HG02571 (cell line): ENCODE measurements around the gene CALR.
"Not testable (repeated sequence)": the region's sequence is repeated elsewhere in the genome, so short reads cannot be mapped to it uniquely, and the experiment has no call there.

ENCODE experiments used
- ATAC-seq: cut with Tn5 transposase; IDR thresholded peaks from one replicate; pipeline ENCODE4 v1.9.1; 2021; ENCODE audit warnings: mild to moderate bottlenecking, moderate library complexity; ENCODE audit not compliant: unreplicated experiment

The CALR gene

DNA sequence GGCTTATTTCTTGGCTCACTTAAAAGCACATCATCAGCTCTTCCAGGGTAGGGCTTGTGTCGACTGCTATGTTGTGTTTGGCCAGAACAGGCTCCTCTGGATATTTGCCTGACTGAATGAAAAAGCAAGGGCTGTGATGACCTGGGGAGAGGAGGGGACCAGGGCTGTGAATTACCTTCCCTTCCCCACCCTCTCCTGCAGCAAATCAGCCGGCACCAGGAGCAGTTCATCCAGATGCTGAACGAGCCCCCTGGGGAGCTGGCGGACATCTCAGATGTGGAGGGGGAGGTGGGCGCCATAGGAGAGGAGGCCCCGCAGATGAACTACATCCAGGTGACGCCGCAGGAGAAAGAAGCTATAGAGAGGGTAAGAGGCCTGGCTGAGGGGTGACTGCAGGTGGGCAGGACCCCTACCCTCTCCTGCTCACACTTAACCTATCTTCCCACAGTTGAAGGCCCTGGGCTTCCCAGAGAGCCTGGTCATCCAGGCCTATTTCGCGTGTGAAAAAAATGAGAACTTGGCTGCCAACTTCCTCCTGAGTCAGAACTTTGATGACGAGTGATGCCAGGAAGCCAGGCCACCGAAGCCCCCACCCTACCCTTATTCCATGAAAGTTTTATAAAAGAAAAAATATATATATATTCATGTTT lies 14.2 kb downstream of the CALR start:
- no peak for ATAC-seq

DNA sequence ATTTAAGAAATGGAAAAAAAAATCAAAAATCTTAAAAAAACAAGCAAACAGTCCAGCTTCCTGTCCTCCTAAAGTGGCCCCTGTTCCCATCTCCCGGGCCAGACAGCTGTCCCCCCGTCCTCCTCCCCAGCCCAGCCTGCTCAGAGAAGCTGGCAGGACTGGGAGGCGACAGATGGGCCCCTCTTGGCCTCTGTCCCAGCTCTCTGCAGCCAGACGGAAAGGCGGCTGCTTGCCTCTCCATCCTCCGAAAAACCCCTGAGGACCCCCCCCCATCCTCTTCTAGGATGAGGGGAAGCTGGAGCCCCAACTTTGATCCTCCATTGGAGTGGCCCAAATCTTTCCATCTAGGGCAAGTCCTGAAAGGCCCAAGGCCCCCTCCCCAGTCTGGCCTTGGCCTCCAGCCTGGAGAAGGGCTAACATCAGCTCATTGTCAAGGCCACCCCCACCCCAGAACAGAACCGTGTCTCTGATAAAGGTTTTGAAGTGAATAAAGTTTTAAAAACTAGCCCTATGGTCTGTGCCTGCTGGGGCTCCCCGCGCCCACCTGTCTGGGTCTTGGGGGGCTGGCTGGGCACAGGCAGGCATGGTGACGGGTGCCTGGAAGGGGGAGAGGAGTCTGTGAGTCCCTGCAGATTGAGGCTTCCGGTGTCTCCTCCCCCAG lies 14.9 kb downstream of the CALR start:
- ATAC-seq, result no peak

- no peak for ATAC-seq
Measured at GRCh38 chr19:12953799-12954611, 15.6 kb downstream of the CALR start.

DNA sequence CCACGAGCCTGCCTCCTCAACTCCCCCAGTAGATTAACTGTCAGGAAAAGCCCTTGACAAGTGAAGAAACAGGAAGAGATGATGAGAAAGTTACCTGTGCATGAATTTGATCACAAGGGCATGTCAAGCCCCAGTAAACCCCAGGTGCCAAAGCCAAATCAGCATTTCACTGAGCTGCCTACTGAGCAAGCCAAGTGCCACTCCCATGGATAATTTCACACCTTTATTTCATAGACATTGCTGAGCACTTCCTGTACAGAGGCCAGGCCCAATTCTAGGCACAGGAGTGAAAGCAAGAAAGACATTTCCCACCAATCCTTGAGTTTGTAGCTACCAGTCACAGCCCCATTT lies 16.2 kb downstream of the CALR start:
- no peak for ATAC-seq

DNA sequence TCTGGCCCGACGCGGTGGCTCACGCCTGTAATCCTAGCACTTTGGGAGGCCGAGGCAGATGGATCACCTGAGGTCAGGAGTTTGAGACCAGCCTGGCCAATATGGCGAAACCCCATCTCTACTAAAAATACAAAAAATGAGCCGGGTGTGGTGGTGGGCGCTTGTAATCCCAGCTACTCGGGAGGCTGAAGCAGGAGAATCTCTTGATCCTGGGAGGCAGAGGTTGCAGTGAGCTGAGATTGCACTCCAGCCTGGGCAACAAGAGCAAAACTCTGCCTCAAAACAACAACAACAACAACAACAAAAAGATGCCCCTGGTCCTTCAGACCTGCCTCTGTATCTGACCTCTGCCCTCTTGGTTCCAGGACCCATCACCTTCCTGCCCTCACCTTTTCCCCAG lies 17.2 kb downstream of the CALR start:
- ATAC-seq, result not testable (repeated sequence)

DNA sequence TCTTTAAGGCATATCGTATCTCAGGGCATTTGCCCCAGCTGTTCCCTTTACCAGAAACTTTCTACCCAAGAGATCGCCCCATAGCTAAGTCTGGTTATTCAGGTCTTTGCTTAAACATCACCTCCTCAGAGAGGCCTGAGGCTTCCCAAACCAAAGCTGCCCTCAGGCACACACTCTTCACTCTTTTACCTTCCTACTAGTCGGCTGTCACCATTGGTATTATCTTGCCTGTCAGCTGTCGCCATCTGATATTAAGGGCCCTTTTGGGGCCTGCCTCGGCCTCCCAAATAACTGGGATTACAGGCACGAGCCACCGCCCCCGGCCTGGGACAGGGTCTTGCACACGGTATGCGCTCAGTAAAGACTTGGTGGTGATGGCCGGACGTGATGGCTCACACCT lies 17.6 kb downstream of the CALR start:
- ATAC-seq, result no peak

DNA sequence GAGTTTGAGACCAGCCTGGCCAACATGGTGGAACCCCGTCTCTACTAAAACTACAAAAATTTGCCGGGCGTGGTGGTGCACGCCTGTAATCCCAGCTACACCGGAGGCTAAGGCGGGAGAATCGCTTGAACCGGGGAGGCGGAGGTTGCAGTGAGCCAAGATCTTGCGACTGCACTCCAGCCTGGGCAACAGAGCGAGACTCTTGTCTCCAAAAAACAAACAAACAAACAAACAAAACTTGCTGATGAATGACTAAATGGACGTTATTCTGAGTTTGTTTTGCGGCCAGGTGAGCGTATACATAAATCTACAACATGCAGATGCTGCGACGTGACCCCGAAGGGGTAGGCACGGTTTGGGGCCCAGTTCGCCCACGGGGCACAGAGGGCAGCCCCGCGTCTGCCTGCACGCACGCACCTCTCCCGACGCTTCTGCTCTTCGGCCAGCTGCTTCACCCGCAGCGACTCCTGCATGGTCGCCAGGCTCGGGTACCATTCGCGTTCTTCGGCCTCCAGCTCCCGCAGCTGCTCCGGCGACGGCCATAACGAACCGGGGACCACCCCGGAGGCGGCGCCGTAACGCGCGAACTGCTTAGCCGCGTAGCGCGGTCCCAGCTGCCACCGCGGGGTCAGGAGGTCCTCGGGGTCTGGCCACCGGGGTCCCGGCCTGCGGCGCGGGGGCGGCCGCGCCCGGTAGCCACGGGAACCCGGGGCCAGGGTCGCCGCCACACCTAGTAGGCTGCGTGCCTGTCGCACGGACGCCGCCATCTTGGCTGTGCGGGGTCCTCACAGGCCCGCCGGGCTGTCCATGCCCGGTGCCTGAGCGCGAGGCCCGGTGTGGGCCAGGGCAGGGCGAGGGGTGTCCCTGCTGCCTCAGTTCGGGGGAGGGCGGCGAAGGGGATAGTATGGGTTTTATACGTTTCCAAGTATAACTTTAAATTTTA lies 18.3 kb downstream of the CALR start, which contains the start of gene GADD45GIP1:
TSS of gene GADD45GIP1 (minus strand) at position 778 of the 943 bp plus-strand sequence. CDS start at position 767, 11 bp downstream.
- ATAC-seq, result peak; percentile 68

DNA sequence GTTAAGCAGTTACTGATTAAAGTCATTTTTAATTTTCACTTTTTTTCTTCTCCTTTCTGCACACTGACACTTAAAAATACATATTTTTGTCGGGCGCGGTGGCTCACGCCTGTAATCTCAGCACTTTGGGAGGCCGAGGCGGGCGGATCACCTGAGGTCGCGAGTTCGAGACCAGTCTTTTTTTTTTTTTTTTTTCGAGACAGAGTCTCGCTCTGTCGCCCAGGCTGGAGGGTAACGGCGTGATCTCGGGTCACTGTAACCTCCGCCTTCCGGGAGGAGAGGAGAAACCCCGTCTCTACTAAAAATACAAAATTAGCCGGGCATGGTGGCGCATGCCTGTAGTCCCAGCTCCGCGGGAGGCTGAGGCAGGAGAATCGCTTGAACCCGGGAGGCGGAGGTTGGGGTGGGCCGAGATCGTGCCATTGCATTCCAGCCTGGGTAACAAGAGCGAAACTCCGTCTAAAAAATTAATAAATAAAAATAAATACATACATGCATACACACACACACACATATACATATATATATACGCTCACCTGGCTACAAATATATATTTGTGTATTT lies 19.1 kb downstream of the CALR start:
- not testable (repeated sequence) for ATAC-seq

DNA sequence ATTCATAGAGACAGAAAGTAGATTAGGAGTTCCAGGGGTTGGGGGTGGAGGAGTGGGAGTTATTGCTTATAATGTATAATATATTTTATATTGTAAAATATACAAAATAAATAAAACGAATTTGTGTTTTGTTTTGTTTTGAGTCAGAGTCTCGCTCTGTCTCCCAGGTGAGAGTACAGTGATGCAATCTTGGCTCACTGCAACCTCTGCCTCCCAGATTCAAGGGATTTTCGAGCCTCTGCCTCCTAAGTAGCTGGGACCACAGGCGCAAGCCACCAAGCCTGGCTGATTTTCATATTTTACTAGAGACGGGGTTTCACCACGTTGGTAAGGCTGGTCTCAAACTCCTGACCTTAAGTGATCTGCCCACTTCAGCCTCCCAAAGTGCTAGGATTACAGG lies 21.1 kb downstream of the CALR start:
- ATAC-seq, result no peak

DNA sequence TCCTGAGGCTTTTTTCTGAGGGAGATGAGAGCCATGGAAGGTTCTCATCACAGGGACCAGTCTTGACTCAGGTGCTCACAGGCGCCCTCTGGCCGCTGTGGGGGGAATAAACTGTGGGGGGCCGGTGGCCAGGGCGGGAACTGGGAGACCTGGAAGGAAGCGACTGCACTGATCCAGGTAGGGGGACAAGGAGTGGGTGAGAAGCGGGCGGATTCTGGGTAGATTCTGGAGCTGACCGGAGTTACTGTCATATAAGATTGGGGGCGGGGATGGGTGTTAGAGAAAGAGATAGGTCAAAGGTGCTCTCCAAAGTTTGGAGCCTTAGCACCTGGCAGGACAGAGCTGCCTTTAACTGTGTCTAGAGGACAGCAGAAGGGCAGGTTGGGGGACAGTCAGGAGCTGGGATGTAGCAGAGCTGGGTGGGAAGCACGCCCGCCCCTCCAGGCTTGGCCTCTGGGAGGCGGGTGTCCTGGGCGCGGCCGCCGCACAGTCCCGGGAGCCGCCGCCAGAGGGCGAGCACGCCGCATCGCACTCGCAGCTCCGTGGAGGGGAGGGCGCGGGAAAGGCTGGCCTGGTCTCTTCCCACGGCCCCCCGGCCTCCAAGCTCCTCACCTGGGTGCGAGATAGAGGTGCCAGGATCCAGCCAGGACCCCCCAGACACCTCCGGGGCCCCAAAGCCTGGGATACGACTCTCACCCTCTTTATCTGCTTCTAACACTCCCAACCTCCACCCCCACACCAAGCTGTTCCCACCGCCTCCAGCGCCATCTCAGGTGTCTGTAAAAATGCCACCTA lies 26.8 kb downstream of the CALR start:
- ATAC-seq, result peak; percentile 74

GRCh38 chr19:12965812-12966135 lies 27.4 kb downstream of the CALR start:
- ATAC-seq, result no peak

GRCh38 chr19:12967907-12968306 lies 29.5 kb downstream of the CALR start:
- ATAC-seq, result no peak

DNA sequence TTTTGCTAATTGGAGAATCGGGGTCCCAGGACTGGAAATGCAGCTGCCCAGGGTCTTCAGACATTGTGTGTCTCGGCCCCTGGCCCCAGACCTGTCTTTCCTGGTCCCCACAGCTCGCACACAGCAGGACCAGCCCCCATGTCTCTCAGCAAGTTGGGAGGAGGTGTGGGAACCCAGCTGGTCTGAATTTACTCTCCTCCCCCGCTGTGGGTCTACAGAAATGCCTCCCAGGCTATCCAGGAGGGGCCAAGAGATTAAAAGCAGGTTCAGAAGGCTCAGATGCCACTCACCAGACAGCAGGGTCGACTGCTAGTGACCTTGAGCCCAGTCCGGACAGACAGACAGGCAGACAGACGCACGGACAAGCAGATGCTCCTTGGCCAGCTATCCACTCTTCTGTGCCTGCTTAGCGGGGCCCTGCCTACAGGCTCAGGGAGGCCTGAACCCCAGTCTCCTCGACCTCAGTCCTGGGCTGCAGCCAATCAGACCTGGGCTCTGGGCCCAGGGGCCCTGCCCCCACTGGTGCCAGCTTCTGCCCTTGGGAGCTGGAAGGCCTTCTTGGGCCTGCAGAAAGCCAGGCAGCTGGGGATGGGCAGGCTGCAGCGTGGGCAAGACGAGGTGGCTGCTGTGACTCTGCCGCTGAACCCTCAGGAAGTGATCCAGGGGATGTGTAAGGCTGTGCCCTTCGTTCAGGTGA lies 31.0 kb downstream of the CALR start, which contains the start of gene DAND5:
TSS of gene DAND5 (plus strand) at position 285 of the 697 bp plus-strand sequence. CDS start at position 370, 85 bp downstream.
- ATAC-seq, result no peak

GRCh38 chr19:12970070-12970820 lies 31.8 kb downstream of the CALR start:
- no peak for ATAC-seq

- no peak for ATAC-seq
Measured at GRCh38 chr19:12973236-12973635, 34.8 kb downstream of the CALR start.

DNA sequence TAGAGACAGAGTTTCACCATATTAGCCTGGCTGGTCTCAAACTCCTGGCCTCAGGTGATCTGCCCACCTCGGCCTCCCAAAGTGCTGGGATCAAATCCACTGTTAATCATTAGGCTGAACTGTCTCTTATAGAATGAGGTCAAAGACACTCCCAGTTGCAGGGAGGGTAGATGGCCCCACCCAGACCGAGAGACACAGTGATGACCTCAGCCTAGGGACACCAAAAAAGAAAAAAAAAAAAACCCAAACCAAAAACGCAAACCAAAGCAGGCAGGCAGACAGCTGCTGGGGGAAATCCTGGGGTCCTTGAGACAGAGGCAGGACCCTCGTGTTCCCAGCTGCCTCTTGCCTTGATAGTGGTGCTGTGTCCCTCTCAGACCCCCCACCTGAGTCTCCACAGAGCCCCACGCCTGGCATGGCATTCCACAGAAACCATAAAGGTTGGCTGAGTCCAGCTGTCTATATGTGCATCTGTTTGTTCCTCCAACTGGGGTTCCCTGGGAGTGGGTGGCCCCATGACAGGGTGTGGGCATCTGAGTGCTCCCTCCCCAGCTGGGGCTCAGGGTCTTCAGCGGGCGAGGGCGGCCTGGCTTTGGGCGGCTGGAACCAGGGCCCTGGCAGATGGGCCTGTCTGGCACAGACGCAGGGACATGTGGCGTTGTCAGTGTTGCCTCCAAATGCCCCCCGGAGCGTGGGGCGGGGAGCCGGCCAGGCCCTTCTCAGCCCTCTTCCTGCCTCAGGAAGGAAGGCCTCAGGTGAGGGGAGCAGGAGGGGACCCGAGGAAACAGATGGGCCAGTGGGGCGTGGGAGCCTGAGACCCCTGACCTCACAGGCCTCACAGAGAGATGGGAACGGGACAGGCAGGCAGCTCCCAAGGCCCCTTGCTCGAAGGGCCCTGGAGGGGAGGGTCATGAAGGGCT lies 36.2 kb downstream of the CALR start:
- no peak for ATAC-seq

- ATAC-seq, result no peak
Measured at GRCh38 chr19:12975221-12975741, 36.9 kb downstream of the CALR start.
